ENCODE results near the gene CACNA1F. TPM values are rescaled to one million over a fixed set of nuclear protein-coding genes. Genes with fewer than 3 reads are reported as not detected.

Gene CACNA1F
- total and polyA plus RNA-seq, 10 of the 15 experiments (the other 5 are each of a cell fraction or from before 2014, with no cell fraction given): 0.01 to 0.32 (median 0.05) TPM; not detected in 5

GRCh38 chrX:49199906-49200771 is 33.0 kb downstream of the CACNA1F start, which contains the start of gene SYP:
Gene SYP, minus strand, starts transcription at chrX:49200193. Its CDS starts 7 bp downstream, at chrX:49200186.
- WGBS (ENCODE audit: insufficient coverage, insufficient replicate concordance, low lambda C conversion rate, missing lambda C conversion rate): 27% methylated on average over 46 of the region's 61 CpGs
- peak within 1 kb of the TSS; percentile 24; the same call in 1 of the 2 replicates for H3K27ac ChIP-seq (ENCODE audit: control insufficient read depth, insufficient read depth)
- POLR2A ChIA-PET: interaction anchor here (0.8 to 1.2 kb wide), 2 partner anchors 10 to 69 kb away, joined by 3 to 4 read pairs; no protein-coding TSS in a partner anchor
- TF ChIP-seq IKZF2 (IDR thresholded peaks at IDR 0.05) (0 out of 4 replicates have a peak, but pooled peaks of 1 of the 2 experiments have one; percentile 18), RCOR1 (conservative IDR thresholded peaks at IDR 0.05; ENCODE audit: low read depth, low read length) (0 out of 2 replicates have a peak, but pooled peaks have one; percentile 79), ESRRA (IDR thresholded peaks at IDR 0.05; ENCODE audit: low read length) (no peak), PML (IDR thresholded peaks at IDR 0.05; ENCODE audit: low read length) (0 out of 2 replicates have a peak, but pooled peaks have one; percentile 56), E2F8 (IDR thresholded peaks at IDR 0.05; ENCODE audit: low read depth, partially characterized antibody) (no peak), NRF1 (conservative IDR thresholded peaks at IDR 0.05; ENCODE audit: low read depth, low read length) (peak; percentile 61), CHD2 (IDR thresholded peaks at IDR 0.05; ENCODE audit: borderline replicate concordance, low read depth, low read length) (no peak), HSF1 (IDR thresholded peaks at IDR 0.05; ENCODE audit: low read depth, low read length) (no peak), GATAD2B (conservative IDR thresholded peaks at IDR 0.05; ENCODE audit: low read depth) (peak; percentile 65; the same call in 1 of the 2 replicates), TCF3 (IDR thresholded peaks at IDR 0.05; ENCODE audit: borderline replicate concordance, insufficient read depth, low read depth, low read length) (no peak), RB1 (IDR thresholded peaks at IDR 0.05; ENCODE audit: borderline replicate concordance) (peak; percentile 43; the same call in 1 of the 2 replicates), ZNF687 (IDR thresholded peaks at IDR 0.05) (peak; percentile 66), EP300 (IDR thresholded peaks at IDR 0.05; ENCODE audit: borderline replicate concordance in 1 of 2, control insufficient read depth in 1 of 2, low read depth in 2 of 2, low read length in 2 of 2) (peak in 1 of 2 experiments; percentile 97; a peak in 2 of 4 replicates)

More at GRCh38 chrX:49199906-49200771, 33.0 kb downstream of the CACNA1F start, which contains the start of gene SYP:
- BruUV-seq (replicated peaks): TSS peak; percentile 71
- FAIRE-seq (no peak), ATAC-seq (peak; percentile 99), DNase-seq (ENCODE audit: low read depth, low spot score) (no peak)
- RAD21 ChIA-PET (ENCODE audit: unreplicated experiment): interaction anchor here (0.8 to 1.2 kb wide), 2 partner anchors 9 to 1367 kb away, joined by 3 read pairs; no protein-coding TSS in a partner anchor
- Histone ChIP-seq H3K36me3 (ENCODE audit: control insufficient read depth in 2 of 2, insufficient read depth in 2 of 2, low read length in 1 of 2) (no peaks in the 10 kb centered on the region), H3K9me3 (replicated peaks; ENCODE audit: control insufficient read depth, insufficient read depth, low read length) (no peaks in the 10 kb centered on the region), H3K9ac (ENCODE audit: control insufficient read depth, insufficient read depth, low read length) (peak within 1 kb of the TSS; percentile 38; the same call in 1 of the 2 replicates), H3K4me2 (ENCODE audit: control insufficient read depth, insufficient read depth) (peak within 1 kb of the TSS; percentile 81), H3K4me3 (no peak within 1 kb of the TSS), H2AFZ (ENCODE audit: control insufficient read depth, low read depth, low read length) (peak within 1 kb of the TSS; percentile 84), H3K27me3 (replicated peaks in 1 of 2; ENCODE audit: control insufficient read depth in 2 of 2, insufficient read depth in 2 of 2, low read length in 1 of 2) (no peaks in the 10 kb centered on the region), H3K79me2 (ENCODE audit: control insufficient read depth, insufficient read depth, low read length) (no peaks in the 10 kb centered on the region), H4K20me1 (ENCODE audit: control insufficient read depth, insufficient read depth) (no peaks in the 10 kb centered on the region), H3K4me1 (ENCODE audit: control insufficient read depth, insufficient read depth, low read length) (no peaks in the 10 kb centered on the region)
- intact Hi-C loops (cut with micrococcal nuclease; ENCODE audit: unreplicated experiment): no loop called here
- SMC1A ChIA-PET (ENCODE audit: uncharacterized antibody, unreplicated experiment): interaction anchor here (1.6 kb wide), 1 partner anchor 9 kb away, joined by 7 read pairs; no protein-coding TSS in a partner anchor
- in situ Hi-C loops (cut with MboI): no loop called here
- CTCF ChIA-PET: interaction anchor here (0.6 kb wide), 1 partner anchor 37 kb away, joined by 4 read pairs; no protein-coding TSS in a partner anchor

Data from GM12878 (cell line).